HL-60 (cell line): ENCODE measurements around the gene LRP1-AS.

Source experiments
- CTCF ChIP-seq: IDR thresholded peaks from one replicate; pipeline ENCODE4 v1.5.1; 2011; ENCODE audit warnings: low read length, control low read depth, inconsistent platforms; ENCODE audit not compliant: insufficient read depth
- POLR2AphosphoS5 ChIP-seq: IDR thresholded peaks from 2 replicates; pipeline ENCODE4 v1.6.1; 2012; ENCODE audit warnings: low read depth
- REST ChIP-seq: IDR thresholded peaks from 2 replicates; pipeline ENCODE4 v1.6.1; 2012; ENCODE audit warnings: low read depth; ENCODE audit not compliant: insufficient replicate concordance

GRCh38 chr12:57154076-57154475 is 6.7 kb upstream of the LRP1-AS start:
- TF ChIP-seq CTCF (no peak), POLR2AphosphoS5 (no peak), REST (no peak)
